Activated effector memory CD4-positive, alpha-beta T cell treated with anti-CD3 and anti-CD28 coated beads, Interleukin-2, amount 50 U/mL, for 16 hours (primary cell): Measurements from ENCODE around the gene M1AP.

Source experiments
- DNase-seq: peaks from one replicate; pipeline ENCODE4 v3.0.0-alpha.2; 2020

Gene M1AP, protein sequence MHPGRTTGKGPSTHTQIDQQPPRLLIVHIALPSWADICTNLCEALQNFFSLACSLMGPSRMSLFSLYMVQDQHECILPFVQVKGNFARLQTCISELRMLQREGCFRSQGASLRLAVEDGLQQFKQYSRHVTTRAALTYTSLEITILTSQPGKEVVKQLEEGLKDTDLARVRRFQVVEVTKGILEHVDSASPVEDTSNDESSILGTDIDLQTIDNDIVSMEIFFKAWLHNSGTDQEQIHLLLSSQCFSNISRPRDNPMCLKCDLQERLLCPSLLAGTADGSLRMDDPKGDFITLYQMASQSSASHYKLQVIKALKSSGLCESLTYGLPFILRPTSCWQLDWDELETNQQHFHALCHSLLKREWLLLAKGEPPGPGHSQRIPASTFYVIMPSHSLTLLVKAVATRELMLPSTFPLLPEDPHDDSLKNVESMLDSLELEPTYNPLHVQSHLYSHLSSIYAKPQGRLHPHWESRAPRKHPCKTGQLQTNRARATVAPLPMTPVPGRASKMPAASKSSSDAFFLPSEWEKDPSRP

DNA sequence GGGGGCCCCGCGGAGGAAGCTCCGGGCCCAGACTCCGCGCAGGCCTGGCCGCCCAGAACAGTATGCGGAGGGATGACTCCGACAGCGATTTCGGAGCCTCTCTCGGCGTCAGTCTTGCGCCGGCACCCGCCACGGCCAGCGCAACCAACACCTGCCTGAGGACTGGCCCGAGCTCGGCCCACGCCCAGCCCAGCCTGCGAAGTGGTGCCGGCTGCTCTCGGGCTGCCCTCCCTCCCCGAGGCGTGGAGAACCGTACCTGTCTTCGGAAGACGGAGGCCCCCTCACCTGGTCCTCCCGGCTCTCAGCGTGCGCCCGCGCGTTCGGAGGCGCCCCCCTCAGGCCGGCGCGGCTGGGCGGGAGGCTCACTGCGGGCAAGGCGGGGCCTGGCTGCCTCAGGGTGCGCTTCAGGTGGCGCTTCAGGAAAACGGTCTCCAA is at the start of gene M1AP:
Gene M1AP (minus strand): TSS at position 322 of the 435 bp plus-strand sequence. CDS start 8,055 bp downstream, outside the sequence.
- no peak for DNase-seq

DNA sequence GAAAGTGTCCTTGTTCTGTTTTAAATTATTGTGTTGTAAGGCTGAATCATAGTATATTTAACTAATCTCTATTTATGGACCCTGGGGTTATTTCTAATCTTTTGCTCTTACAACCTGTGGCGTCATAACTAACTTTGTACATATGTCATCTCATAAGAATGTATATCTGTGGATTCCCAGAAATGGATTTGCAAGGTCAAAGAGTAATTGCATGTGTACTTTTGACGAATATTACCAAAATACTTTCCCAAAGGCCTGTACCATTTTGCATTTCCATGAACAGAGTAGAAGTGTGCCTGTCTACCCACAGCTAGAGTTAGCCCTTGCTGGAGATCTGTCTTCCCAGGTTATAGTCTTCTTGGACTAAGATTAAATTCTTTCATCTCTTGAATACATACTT is 48.7 kb upstream of the M1AP start:
- no peak for DNase-seq

DNA sequence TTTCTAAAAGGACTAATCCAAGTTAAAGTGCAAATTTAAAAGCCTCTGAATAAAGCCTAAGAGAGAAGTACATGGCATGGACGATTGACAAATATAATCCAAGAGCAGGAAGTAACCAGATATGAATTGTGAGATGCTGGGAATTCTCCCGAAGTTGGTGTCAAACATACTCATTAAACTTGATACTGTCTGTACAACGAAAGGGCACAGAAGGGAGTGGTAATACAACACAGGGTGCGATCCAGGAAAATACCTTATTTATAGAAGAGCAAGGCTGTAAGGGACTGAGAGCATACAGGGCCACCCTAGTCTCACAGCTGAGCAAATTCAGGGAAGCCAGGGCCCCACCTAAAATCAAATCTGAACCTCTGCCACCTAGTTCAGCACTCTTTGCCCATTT is 47.5 kb upstream of the M1AP start:
- no peak for DNase-seq

DNA sequence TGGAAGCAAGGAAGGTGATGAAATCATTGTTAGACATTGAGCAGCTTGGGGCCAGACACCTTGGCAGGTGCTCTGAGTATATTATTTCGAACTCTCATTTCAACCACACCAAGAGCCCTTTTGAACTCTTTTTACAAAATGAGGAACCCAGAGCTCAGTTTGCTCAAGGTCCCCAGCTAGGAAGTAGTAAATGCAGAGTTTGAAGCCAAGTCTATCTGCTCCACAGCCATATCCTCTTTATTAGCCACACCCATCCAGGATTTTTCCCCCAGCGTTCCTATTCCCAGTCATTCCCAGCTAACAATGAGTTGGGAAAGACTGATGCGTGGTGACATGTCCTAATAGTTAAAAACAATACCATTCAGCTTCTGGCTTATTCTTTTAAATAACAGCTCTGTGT is 46.2 kb upstream of the M1AP start:
- no peak for DNase-seq

DNA sequence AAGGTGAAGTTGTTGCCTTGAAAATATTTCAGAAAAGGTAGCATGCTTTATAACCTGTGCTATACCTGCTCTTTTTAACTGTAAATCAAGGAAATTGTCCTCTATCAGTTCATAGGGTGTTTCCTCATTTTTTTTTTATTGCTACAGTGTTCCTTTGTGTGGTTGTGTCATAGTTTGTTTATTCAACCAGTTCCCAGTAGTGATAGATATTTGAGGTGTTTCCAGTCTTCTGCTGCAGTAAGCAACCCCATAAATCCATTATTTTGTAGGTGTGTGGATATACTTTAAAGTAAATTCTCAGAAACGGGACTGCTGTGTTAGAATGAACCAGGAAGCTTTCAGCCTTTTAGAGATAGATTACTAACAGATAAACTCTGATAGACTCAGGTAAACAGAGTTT is 45.5 kb upstream of the M1AP start:
- DNase-seq, result no peak

DNA sequence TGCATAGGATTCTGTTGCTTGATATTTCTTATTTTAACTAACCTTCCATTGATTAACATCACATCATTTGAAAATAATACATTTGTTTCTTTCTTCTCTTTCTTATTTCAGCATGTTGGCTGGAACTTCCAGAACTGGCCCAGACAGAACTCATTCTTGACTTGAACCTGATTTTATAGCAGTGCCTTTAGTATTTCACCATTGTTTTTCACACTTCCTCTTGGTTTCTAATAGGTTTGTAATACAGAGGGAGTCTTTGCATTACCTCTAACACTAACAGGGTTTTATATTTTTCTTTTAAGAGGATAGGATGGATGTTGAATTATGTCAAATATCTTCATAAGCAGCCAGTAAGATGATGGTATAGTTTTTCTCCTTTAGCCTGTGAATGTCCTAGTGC is 45.1 kb upstream of the M1AP start:
- no peak for DNase-seq

DNA sequence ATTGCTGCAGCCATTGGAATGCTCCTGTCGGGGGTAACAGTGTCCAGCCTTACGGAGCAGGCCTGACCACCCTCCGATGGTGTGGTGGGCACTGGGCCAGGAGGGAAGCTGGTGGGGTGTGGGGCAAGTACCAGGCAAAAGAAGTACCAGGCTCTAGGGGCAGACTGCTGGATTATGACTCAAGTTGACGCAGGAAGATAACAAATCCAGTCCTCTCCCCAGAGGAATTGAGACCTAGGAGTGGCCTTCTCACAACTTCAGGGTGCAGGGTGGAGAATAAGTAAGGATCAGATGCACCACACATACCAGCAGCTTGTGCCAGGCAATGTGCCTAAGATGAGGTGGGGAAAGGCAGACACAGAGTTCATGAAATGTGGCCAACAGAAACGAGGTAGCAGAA is 43.8 kb upstream of the M1AP start:
- DNase-seq, result no peak

DNA sequence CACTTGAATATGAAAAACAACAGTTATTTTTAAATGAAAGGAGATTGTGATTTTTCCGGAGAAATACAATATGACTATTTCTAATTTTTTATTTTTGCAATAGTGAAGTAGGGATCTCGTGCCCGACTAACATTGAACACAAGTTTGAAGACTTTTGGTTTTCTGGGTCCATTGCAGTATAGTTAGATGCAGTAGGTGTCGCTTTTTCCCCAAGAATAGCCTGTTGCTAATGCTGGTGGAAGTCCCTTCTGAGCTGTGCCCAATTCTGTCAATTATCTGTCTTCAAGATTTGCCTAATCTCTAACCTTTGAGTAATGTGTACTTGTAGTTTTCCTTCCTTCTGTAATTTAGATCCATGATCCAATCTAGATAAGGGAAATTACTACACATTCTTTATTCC is 42.4 kb upstream of the M1AP start:
- no peak for DNase-seq

DNA sequence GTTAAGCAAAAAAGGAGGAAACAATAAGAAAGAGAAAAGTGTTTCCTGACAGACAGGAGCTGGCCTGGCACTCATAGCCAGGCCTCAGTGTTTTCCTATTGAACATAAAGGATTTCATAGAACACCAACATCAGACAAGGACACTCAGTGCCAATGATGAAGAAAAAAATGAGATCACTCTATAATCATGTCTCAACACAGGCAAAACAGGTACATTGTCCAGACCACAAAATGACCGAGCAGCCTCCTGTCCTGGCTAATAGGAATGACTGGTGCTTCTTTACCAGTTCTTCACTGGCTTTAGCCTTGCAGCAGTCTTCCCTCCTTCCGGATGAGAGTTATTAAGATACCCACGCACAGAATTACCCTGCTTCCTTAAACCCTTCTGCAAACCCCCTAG is 41.5 kb upstream of the M1AP start:
- DNase-seq, result no peak

DNA sequence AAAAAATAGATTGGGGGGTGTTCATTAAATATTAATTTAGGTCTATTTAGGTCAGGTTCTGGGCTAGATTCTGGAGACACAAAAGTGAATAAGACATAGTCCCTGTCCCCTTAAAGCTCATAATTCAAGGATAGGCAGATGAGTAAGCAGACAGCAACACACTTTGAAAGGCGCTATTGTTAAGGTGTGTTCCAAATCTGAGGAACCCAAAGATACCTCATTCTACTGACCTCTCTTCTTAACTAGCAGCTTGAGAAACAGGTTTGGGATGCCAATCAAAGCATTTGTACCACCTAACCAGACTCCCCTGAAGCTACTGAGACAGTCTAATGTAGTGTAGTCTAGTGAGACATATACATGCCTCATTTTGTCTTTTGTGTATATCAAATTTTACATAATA is 40.8 kb upstream of the M1AP start:
- DNase-seq, result no peak

DNA sequence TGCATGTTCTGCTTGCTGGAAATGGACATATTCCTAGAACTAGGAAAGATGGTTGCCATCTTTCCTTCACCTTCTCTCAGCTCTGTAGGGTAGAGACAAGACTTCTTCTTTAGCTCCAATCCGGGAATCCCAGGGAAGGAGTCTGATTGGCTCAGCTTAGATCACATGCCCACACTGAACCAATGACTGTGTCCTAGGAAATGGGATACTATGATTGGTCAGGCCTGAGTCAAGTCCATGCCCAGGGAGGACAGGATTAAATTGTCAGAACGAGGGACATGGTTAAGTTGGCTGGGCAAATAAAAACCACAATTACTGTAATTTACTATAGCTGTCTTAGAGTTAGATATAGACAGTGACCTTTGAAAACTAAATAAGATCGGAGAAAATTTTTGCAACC is 37.3 kb upstream of the M1AP start:
- no peak for DNase-seq

DNA sequence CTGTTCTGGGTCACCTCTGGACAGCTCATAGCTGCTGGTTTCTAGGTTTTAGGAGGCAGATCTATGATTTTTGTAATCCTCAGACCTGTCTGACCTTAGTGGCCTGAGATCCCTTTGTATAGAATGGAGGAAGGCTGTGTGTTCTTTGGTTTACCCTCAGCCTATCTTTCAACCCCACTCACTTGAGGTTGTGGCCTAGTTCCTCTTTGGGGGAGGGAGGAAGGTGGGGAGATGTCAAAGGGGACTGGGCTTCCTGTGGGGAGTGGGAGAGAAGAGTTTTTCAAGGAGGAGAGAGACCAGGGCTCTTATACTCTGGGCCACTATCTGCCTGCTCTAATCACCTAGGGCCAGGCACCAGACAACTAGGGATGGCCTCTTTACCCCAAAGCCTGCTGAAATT is 34.4 kb upstream of the M1AP start:
- DNase-seq, result no peak

DNA sequence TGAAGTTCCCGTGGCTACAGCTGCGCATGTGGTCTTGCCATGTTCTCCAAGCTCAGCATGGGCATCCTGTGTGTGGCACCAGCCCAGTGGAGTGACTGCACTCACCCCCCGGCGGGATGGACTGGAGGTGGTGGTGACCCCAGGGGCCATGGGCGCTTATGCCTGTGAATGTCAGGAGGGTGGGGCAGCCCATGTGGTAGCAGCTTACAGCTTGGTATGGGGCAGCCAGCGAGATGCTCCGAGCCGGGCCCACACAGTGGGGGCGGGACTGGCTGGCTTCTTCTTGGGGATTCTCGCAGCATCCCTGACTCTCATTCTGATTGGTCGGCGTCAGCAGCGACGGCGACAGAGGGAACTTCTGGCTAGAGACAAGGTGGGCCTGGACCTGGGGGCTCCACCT is 31.5 kb upstream of the M1AP start:
- no peak for DNase-seq

DNA sequence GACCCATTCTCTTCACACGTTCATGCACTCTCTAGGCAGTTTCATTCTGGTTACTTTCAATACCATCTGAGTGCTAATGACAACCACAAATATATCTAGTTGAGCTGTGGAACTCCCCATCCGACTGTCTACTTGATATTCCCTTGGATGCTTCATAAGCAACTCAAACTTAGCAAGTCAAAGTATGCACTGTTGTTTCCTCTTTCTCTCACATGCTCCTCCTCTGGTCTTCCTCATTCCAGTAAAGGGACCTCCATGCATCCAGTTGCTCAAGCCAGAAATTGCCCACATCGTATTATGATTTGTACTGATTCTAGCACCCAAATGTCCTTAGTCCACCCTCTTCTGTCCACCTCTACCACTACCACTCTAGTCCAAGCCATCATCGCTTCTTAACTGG is 28.2 kb upstream of the M1AP start:
- no peak for DNase-seq

DNA sequence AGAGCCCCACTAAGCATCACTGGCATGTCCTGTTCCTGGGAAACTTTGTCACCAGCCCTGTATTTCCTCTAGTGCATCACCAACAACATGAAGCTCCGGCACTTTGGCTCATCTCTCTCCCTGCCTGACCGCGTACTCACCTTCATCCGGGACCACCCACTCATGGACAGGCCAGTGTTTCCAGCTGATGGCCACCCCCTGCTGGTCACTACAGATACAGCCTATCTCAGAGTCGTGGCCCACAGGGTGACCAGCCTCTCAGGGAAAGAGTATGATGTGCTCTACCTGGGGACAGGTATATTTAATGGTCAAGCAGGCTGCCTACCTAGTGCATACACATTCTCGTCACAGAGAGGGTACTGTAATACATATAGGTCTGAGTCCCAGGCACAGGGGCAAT is 27.0 kb upstream of the M1AP start:
- DNase-seq, result no peak

DNA sequence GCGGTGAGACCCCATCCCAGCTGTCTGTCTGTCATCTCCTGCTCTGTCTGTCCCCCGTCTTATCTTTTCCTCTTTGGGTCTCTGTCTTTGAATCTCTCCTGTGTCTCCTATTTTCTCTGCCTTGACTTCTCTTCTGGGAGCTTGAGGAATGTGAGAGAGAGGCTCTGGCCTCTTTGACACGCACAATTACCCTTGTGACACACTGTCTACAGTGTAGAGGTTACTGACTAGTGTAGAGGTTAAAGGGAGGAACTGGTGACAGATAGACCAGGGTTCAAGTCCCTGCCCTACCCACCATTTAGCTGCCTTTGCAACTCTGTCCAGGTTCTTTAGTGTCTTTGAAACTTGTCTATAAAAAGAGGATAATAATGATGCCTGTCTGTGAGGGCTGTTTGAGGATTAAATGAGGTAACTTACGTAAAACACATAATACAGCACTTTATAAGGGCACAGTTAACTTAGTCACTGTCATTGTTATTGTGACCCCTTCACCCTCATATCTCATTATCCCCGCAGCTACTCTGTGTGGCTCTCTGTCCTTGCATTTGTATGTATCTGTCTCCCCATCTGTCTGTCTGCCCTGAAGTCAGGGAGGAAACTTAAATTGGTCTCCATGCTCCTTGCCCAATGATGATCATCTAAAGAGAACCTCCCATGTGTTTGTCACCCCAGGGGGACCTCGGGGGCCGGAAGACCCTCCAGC is 25.8 kb upstream of the M1AP start:
- DNase-seq, result no peak

DNA sequence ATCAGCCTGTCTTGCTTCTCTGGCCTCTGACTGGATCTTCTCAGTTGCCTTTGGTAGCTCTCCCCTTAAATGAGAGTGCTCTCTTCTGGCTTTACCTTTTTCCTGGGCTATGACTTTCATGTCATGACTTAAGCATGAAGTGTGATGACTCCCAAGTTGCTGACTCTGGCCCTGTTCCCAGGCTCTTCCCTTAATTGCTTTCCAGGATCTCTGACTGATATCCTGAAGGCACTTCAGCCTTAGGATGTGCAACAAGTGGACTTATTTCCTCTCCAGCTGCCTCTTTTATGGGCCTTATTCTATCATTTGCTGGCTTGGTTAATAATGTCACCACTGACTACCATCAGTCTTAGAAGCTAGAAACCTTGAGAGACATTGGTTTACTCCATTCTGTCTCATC is 23.3 kb upstream of the M1AP start:
- DNase-seq, result no peak

DNA sequence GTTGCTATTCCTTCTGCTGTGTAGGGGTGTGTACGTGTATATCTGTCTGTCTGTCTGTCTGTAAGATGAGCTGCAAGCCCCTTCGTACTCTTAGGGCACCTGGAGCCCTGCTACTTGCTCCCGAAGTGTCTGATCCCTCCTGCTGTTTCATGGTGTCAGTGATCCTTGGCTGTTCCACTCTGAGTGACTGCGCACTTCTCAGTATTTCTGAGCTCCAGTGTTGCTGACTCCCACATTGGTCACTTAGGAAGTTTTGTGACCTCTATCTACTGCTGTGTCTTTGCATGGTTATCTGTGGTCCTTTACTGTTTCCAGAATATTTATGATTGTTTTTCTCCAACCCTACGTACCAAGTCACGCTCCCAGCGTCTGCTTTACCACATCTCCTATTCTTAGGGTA is 22.1 kb upstream of the M1AP start:
- no peak for DNase-seq

DNA sequence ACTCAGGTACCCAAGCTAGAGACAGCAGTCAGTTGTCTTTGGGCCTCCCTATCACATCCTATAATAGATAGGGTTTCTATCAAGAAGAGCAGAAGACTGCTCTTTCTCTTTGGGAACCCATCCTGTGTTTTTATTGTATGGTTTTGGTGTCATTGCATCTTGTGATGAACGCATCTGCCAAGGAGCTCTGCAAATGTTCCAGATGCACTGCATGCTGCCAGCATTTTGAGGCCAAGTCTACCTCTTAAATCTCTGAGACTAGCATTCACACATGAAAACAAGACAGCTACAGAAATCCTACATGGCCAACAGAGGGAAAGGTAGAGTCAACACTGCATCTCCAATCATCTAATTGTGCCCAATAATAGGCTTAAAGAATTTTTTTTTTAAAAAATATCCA is 20.0 kb upstream of the M1AP start:
- no peak for DNase-seq

DNA sequence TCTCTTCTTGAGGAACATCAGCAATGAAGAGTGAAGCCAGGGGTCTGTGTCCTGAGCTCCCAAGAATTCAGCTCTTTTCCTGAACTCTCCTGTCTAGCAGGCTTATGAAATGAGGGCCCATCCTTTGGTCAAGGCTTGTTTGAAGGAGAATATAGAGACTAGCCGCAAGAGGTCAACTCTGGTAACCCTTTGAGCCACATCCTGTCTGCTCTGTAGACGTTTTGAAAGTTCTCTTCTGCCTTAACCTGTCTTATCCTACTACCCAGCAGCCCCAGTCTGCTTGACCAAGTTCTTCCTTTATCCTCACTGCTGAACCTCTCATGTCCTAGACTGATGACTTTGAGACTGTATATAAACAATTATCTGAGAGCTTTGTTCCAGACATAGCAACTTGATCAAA is 11.3 kb upstream of the M1AP start:
- no peak for DNase-seq

DNA sequence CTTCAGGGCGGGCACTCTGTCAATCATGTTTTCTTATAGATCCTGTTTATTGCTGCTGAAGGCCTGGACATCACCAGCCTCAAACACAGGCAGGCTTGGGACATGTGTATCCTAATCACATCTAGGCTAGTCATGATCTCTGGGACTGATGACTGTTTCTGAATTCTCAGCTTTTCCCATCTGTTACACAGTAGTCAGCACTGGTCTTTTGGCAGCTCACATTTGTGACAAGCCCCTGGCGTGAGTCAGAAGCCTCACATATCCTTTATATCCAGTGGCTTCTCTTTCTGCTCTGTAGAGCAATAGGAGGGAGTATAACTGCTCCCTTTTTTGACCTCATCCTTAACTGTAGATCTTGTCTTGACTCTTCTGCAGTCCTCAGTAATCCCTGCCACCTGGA is 10.4 kb upstream of the M1AP start:
- no peak for DNase-seq

DNA sequence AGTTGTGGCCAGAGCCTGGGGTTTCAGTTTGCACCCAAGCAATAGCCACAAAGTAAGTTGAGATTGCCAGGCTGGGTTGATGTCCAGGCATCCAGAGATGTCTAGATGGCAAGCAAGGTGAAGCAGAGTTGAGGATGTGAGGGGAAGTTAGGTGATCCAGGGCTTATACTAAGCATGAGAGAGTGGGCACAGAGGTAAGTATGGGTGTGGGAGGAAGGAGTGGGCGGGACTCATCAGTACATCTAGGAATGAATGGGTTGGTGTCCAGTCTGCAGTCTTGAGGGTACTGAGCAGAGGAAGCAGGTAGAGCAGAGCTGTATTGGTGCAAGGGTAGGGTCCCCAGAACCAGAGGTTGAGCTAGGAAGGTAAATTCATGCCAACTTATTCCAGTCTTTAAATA is 7.4 kb upstream of the M1AP start:
- no peak for DNase-seq

DNA sequence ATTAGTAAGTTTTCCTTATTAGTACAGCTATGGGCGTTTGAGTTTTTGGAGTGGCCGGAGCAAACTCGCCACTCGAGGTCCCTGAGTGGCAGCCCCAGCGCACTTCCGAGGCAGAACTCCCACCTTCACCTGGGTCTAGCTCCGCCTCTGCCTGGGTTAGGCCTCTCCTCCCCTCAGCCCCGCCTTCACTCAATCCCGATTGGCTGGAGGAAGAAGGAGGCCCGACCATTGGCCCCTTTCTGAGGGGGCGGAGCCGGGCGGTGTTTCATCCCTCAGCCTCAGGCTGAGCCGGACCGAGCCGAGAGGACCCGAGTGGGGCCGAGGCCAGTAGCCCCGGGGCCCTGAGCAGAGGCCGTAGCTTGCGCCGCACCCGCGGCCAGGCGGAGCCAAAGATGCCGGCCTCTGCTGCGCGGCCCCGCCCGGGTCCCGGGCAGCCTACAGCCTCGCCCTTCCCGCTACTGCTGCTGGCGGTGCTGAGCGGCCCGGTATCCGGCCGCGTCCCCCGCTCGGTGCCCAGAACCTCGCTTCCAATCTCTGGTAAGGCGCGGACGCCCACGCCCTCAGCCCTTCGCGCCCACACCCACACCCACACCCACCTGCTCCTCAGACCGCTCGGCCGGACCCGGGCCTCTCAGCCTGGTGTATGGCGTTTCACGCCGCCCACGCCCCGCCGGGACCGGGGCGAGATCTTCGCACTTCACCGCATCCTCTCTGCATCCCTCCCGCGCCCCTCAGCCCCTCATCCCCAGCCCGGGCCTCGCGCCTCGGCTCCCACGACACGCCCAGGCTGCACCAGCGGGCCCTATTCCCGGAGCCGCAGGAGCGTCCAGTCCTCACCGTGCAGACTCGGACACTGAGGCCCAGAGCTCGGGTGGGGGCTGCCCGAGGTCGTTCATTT is 6.1 kb upstream of the M1AP start, which contains the start of gene SEMA4F:
Gene SEMA4F (plus strand): TSS at position 263 of the 898 bp plus-strand sequence. CDS start 130 bp downstream, at position 393.
- DNase-seq, result peak; percentile 98
